GM12873 (cell line): ENCODE measurements around the gene LRRC38.

Source experiments
- CTCF ChIP-seq: IDR thresholded peaks from 2 replicates; pipeline ENCODE4 v1.5.1; 2012; ENCODE audit warnings: low read depth, mild to moderate bottlenecking, moderate library complexity, low read length, control low read depth; ENCODE audit not compliant: insufficient read depth; ENCODE audit errors: missing control alignments

Gene LRRC38

GRCh38 chr1:13435458-13435857 is 78.3 kb downstream of the LRRC38 start:
- no peak for TF ChIP-seq CTCF

- TF ChIP-seq CTCF, result no peak
Measured at GRCh38 chr1:13432251-13432650, 81.6 kb downstream of the LRRC38 start.

- TF ChIP-seq CTCF, result no peak
Measured at GRCh38 chr1:13430495-13430894, 83.3 kb downstream of the LRRC38 start.
